H1 (cell line): Measurements from ENCODE around the gene CDADC1. TPM values are rescaled to one million over a fixed set of nuclear protein-coding genes. Genes with fewer than 3 reads are reported as not detected.

ENCODE experiments used
- CREB1 ChIP-seq: IDR thresholded peaks from 2 replicates; pipeline ENCODE4 v1.6.1; 2012; ENCODE audit warnings: inconsistent platforms
- E2F6 ChIP-seq: IDR thresholded peaks from 2 replicates; pipeline ENCODE4 v1.6.1; 2012; ENCODE audit warnings: inconsistent platforms
- EGR1 ChIP-seq: IDR thresholded peaks from 2 replicates; pipeline ENCODE4 v1.6.1; 2011; ENCODE audit warnings: low read depth, low read length, borderline replicate concordance
- EP300 ChIP-seq, 2 experiments: IDR thresholded peaks; 1 replicate in 1 of 2; 2 replicates in 1 of 2; pipeline ENCODE4 v1.6.1; 2011 to 2012; ENCODE audit warnings: low read depth in 2 of 2, low read length in 2 of 2, mild to moderate bottlenecking in 2 of 2, borderline replicate concordance in 1 of 2, inconsistent platforms in 1 of 2, moderate library complexity in 1 of 2
- HDAC2 ChIP-seq, 2 experiments: fragments of 300-600 bp in 1 of 2; sonication (generic) in 1 of 2; IDR thresholded peaks; 2 replicates each; pipeline ENCODE4 v1.6.1; 2011 to 2012; ENCODE audit warnings: low read depth in 2 of 2, low read length in 2 of 2, mild to moderate bottlenecking in 2 of 2, moderate library complexity in 2 of 2, borderline replicate concordance in 1 of 2, inconsistent platforms in 1 of 2
- HDAC6 ChIP-seq: IDR thresholded peaks from one replicate; pipeline ENCODE4 v1.7.1; 2012; ENCODE audit warnings: low read depth, mild to moderate bottlenecking, inconsistent platforms, low read length, moderate library complexity
- SIN3A ChIP-seq, 2 experiments: IDR thresholded peaks in 1 of 2; conservative IDR thresholded peaks in 1 of 2; 2 replicates each; pipeline ENCODE4 v1.6.1; 2011 to 2012; ENCODE audit warnings: low read length in 2 of 2, improper control_type of control experiment in 1 of 2, low read depth in 1 of 2, mild to moderate bottlenecking in 1 of 2
- SIRT6 ChIP-seq: IDR thresholded peaks from one replicate; pipeline ENCODE4 v1.7.1; 2012; ENCODE audit warnings: low read length, inconsistent platforms
- SP2 ChIP-seq: IDR thresholded peaks from 2 replicates; pipeline ENCODE4 v1.6.1; 2012; ENCODE audit warnings: mild to moderate bottlenecking, low read length, inconsistent platforms
- SP4 ChIP-seq: IDR thresholded peaks from 2 replicates; pipeline ENCODE4 v1.6.1; 2012; ENCODE audit warnings: low read length, inconsistent platforms
- polyA plus RNA-seq, 7 experiments: library from polyadenylated mRNA; depleted of rRNA in 3 of 7; stranded (reverse) in 5 of 7; unstranded in 2 of 7; fragments of >200 nt in 5 of 7; fragments of 200-250 nt in 2 of 7; gene quantifications; 1 replicate in 5 of 7; 2 replicates in 1 of 7; 4 replicates in 1 of 7; pipeline versions ENCODE4 v1.2.1 to v1.2.3, GENCODE V29; 2011 to 2013; ENCODE audit warnings: missing spikeins in 2 of 7, mixed read lengths in 2 of 7
- total RNA-seq: library from RNA; stranded (reverse); fragmentation: NEBNext Ultra II Directional; extraction: Animal tissue kit (Norgen Biotek cat#: 25700); gene quantifications from 2 replicates; pipeline ENCODE4 v1.2.1, GENCODE V29; 2021

CDADC1 gene
- total and polyA plus RNA-seq, 2 of the 8 experiments (the other 6 are each of a cell fraction or from before 2014, with no cell fraction given): 0.98 to 2.7 TPM

- TF ChIP-seq HDAC6: no peak
- no peak for TF ChIP-seq SIN3A (conservative IDR thresholded peaks at IDR 0.05 in 1 of 2, IDR thresholded peaks at IDR 0.05 in 1 of 2; ENCODE audit: low read depth in 1 of 2, low read length in 2 of 2)
- TF ChIP-seq SP2: no peak
- no peak for TF ChIP-seq SIRT6
- TF ChIP-seq HDAC2 (IDR thresholded peaks at IDR 0.05; ENCODE audit: borderline replicate concordance in 1 of 2, low read depth in 2 of 2, low read length in 2 of 2): no peak
- TF ChIP-seq SP4: no peak
- no peak for TF ChIP-seq EGR1
- TF ChIP-seq EP300 (IDR thresholded peaks at IDR 0.05; ENCODE audit: borderline replicate concordance in 1 of 2, low read depth in 2 of 2, low read length in 2 of 2): no peak
- TF ChIP-seq E2F6: no peak
- no peak for TF ChIP-seq CREB1
These were observed 41.1 kb upstream of the CDADC1 start (continued) for GRCh38 chr13:49206641-49207040.
